H9 (cell line): ENCODE measurements around the gene DAD1. TPM values are rescaled to one million over a fixed set of nuclear protein-coding genes. Genes with fewer than 3 reads are reported as not detected.

Experiments used
- DNase-seq: peaks from one replicate; pipeline ENCODE4 v3.0.0-alpha.2; 2017
- H2AFZ ChIP-seq: one replicate; pipeline ENCODE4 v1.6.1; 2013; ENCODE audit warnings: mild to moderate bottlenecking, low read length, control low read depth, moderate library complexity
- H2AK5ac ChIP-seq: 2 replicates; pipeline ENCODE4 v1.6.1; 2013; ENCODE audit warnings: low read length, control low read depth, mixed read lengths; ENCODE audit not compliant: insufficient read length
- H2BK120ac ChIP-seq: one replicate; pipeline ENCODE4 v1.6.1; 2013; ENCODE audit warnings: low read depth, mild to moderate bottlenecking, low read length, control low read depth, inconsistent platforms; ENCODE audit not compliant: poor library complexity, severe bottlenecking
- H2BK12ac ChIP-seq: 2 replicates; pipeline ENCODE4 v1.6.1; 2013; ENCODE audit warnings: low read length, control low read depth, mixed read lengths, low read depth; ENCODE audit not compliant: insufficient read length
- H2BK15ac ChIP-seq: 2 replicates; pipeline ENCODE4 v1.6.1; 2013; ENCODE audit warnings: low read depth, low read length, control low read depth
- H2BK20ac ChIP-seq: one replicate; pipeline ENCODE4 v1.6.1; 2013; ENCODE audit warnings: low read depth, mild to moderate bottlenecking, low read length, control low read depth, inconsistent platforms; ENCODE audit not compliant: poor library complexity, severe bottlenecking
- H2BK5ac ChIP-seq: 2 replicates; pipeline ENCODE4 v1.6.1; 2013; ENCODE audit warnings: low read length, control low read depth, mixed read lengths; ENCODE audit not compliant: insufficient read length
- H3K14ac ChIP-seq: 2 replicates; pipeline ENCODE4 v1.6.1; 2013; ENCODE audit warnings: low read length, control low read depth; ENCODE audit not compliant: insufficient read depth
- H3K18ac ChIP-seq: 2 replicates; pipeline ENCODE4 v1.6.1; 2013; ENCODE audit warnings: low read depth, mild to moderate bottlenecking, mixed read lengths, low read length, control low read depth; ENCODE audit not compliant: insufficient read length
- H3K23ac ChIP-seq: 2 replicates; pipeline ENCODE4 v1.6.1; 2013; ENCODE audit warnings: low read length, control low read depth, mixed read lengths, low read depth; ENCODE audit not compliant: insufficient read length
- H3K23me2 ChIP-seq: 2 replicates; pipeline ENCODE4 v1.6.1; 2013; ENCODE audit warnings: low read depth, mild to moderate bottlenecking, mixed read lengths, low read length, control low read depth; ENCODE audit not compliant: insufficient read length, poor library complexity, severe bottlenecking
- H3K27ac ChIP-seq: 2 replicates; pipeline ENCODE4 v1.5.1; 2013; ENCODE audit warnings: low read length, control low read depth, mixed read lengths, low read depth; ENCODE audit not compliant: insufficient read length
- H3K27me3 ChIP-seq: 2 replicates; pipeline ENCODE4 v1.6.1; 2013; ENCODE audit warnings: low read length, control low read depth, inconsistent platforms; ENCODE audit not compliant: insufficient read depth
- H3K4ac ChIP-seq: 2 replicates; pipeline ENCODE4 v1.6.1; 2013; ENCODE audit warnings: low read depth, mild to moderate bottlenecking, control low read depth, inconsistent platforms, low read length, moderate library complexity
- H3K4me1 ChIP-seq: 2 replicates; pipeline ENCODE4 v1.6.1; 2013; ENCODE audit warnings: low read length, control low read depth, inconsistent platforms; ENCODE audit not compliant: insufficient read depth
- H3K4me2 ChIP-seq: 2 replicates; pipeline ENCODE4 v1.6.1; 2013; ENCODE audit warnings: low read length, control low read depth, mixed read lengths; ENCODE audit not compliant: insufficient read length, insufficient read depth
- H3K56ac ChIP-seq: 2 replicates; pipeline ENCODE4 v1.6.1; 2013; ENCODE audit warnings: low read depth, mild to moderate bottlenecking, mixed read lengths, low read length, control low read depth; ENCODE audit not compliant: insufficient read length
- H3K79me1 ChIP-seq: 2 replicates; pipeline ENCODE4 v1.6.1; 2013; ENCODE audit warnings: low read depth, mild to moderate bottlenecking, moderate library complexity, low read length, control low read depth, inconsistent platforms; ENCODE audit not compliant: insufficient read depth, poor library complexity, severe bottlenecking
- H3K79me2 ChIP-seq: 2 replicates; pipeline ENCODE4 v1.6.1; 2013; ENCODE audit warnings: low read length, control low read depth, inconsistent platforms; ENCODE audit not compliant: insufficient read depth
- H3K9ac ChIP-seq: 2 replicates; pipeline ENCODE4 v1.6.1; 2013; ENCODE audit warnings: low read length, control low read depth, mixed read lengths; ENCODE audit not compliant: insufficient read length; ENCODE audit errors: extremely low read depth
- H3K9me3 ChIP-seq: one replicate; pipeline ENCODE4 v1.6.1; 2013; ENCODE audit warnings: low read depth, low read length, inconsistent platforms; ENCODE audit not compliant: control insufficient read depth
- H3T11ph ChIP-seq: one replicate; pipeline ENCODE4 v1.6.1; 2013; ENCODE audit warnings: mild to moderate bottlenecking, low read length, control low read depth, inconsistent platforms
- H4K20me1 ChIP-seq: one replicate; pipeline ENCODE4 v1.6.1; 2013; ENCODE audit not compliant: control insufficient read depth, insufficient read length, insufficient read depth
- H4K5ac ChIP-seq: 2 replicates; pipeline ENCODE4 v1.6.1; 2013; ENCODE audit warnings: low read depth, mild to moderate bottlenecking, mixed read lengths, low read length, control low read depth; ENCODE audit not compliant: insufficient read length
- H4K8ac ChIP-seq: replicated peaks from 2 replicates; pipeline ENCODE4 v1.6.1; 2013; ENCODE audit warnings: low read length, control low read depth, mixed read lengths, low read depth; ENCODE audit not compliant: insufficient read length
- H4K91ac ChIP-seq: 2 replicates; pipeline ENCODE4 v1.6.1; 2013; ENCODE audit warnings: low read depth, mild to moderate bottlenecking, moderate library complexity, mixed read lengths, low read length, control low read depth; ENCODE audit not compliant: insufficient read length
- H3K27ac Mint-ChIP-seq, 3 experiments: 2 replicates in 2 of 3; 3 replicates in 1 of 3; pipeline ENCODE4 v1.8.0; 2020 to 2021; ENCODE audit warnings: mixed read lengths in 3 of 3, mild to moderate bottlenecking in 1 of 3, moderate library complexity in 1 of 3
- H3K27me3 Mint-ChIP-seq: 2 replicates; pipeline ENCODE4 v1.8.0; 2021; ENCODE audit warnings: low read depth, mild to moderate bottlenecking, moderate library complexity, mixed read lengths
- H3K36me3 Mint-ChIP-seq, 3 experiments: 2 replicates in 2 of 3; 3 replicates in 1 of 3; pipeline ENCODE4 v1.8.0; 2020 to 2021; ENCODE audit warnings: low read depth in 3 of 3, mixed read lengths in 3 of 3; ENCODE audit not compliant: insufficient read depth in 1 of 3
- H3K4me1 Mint-ChIP-seq, 2 experiments: 2 replicates each; pipeline ENCODE4 v1.8.0; 2020; ENCODE audit warnings: mixed read lengths in 2 of 2
- H3K4me3 Mint-ChIP-seq, 2 experiments: 2 replicates in 1 of 2; 3 replicates in 1 of 2; pipeline ENCODE4 v1.8.0; 2020 to 2021; ENCODE audit warnings: mild to moderate bottlenecking in 2 of 2, mixed read lengths in 2 of 2, moderate library complexity in 1 of 2
- H3K9me3 Mint-ChIP-seq, 2 experiments: 2 replicates in 1 of 2; 3 replicates in 1 of 2; pipeline ENCODE4 v1.8.0; 2020; ENCODE audit warnings: mild to moderate bottlenecking in 2 of 2, mixed read lengths in 2 of 2, moderate library complexity in 1 of 2
- WGBS: extraction: QIAGEN DNeasy Blood & Tissue Kit; methylation state at CpG from one replicate; pipeline ENCODE4 v1.1.7; 2013; ENCODE audit warnings: missing lambda C conversion rate, low lambda C conversion rate, mixed read lengths; ENCODE audit not compliant: insufficient read length; ENCODE audit errors: extremely low coverage; 5-methylcytosine and 5-hydroxymethylcytosine counted together
- total RNA-seq: library from RNA; stranded (reverse); gene quantifications from 2 replicates; pipeline ENCODE4 v1.2.1, GENCODE V29; 2021
- TF ChIP-seq, protein P1 (sequence below): fragments of 200-600 bp; sonication (generic); conservative IDR thresholded peaks from 3 replicates; pipeline ENCODE4 v1.8.0; 2021; ENCODE audit warnings: antibody characterized with exemption, mild to moderate bottlenecking

Gene DAD1
- total RNA-seq, 1 experiment from 2014 or later = 127 TPM

DNA sequence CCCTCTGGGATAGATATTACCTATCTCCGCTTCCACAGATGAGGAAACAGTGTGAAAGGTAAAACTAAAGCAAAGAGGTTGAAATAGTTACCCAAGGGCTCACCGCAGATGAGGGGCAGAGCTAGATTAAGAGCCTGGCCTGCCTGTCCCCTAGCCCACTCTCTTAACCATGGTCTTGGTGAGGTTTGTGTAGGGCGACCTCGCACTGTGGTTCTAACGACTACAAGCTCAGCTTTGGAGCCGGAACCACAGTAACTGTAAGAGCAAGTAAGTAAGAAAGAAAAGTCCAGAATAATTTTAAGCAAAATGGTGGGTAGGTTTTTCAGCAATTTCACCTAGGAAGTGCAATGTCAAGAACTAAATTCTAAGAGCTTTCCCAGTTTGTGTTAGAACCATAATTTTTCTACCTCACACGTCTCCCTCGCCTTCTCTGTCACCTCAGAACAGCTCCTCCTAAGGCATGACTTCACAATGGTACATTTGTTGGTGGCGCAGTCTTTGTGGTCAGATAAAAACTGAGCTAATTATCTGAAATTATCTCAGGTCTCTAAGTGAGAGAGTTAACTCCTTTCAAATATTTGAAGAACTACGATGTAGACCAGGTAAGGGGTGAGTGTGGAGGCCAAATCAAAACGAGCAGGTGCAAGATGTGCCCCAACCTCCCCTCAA lies 64.8 kb downstream of the DAD1 start:
- H3K79me2 ChIP-seq = no peaks in the 10 kb centered on the region
- H3K79me1 ChIP-seq = no peaks in the 10 kb centered on the region
- H3K9me3 ChIP-seq = no peaks in the 10 kb centered on the region
- H2BK12ac ChIP-seq = no peak overlapping the region
- H3K18ac ChIP-seq = no peak overlapping the region
- no peaks in the 10 kb centered on the region for H3K4me1 ChIP-seq
- H2BK120ac ChIP-seq = no peak overlapping the region
- Mint-ChIP-seq H3K9me3 (no peaks in the 10 kb centered on the region), H3K4me1 (peaks cover 0 to 4% of the 10 kb centered on the region in 2 experiments; a peak in 2 of 4 replicates), H3K27me3 (peaks cover 4% of the 10 kb centered on the region; the same call in 1 of the 2 replicates), H3K36me3 (no peaks in the 10 kb centered on the region), H3K4me3 (no peak overlapping the region), H3K27ac (no peak overlapping the region)
- no peak for DNase-seq
- H3K4ac ChIP-seq = no peak overlapping the region
- H3K27me3 ChIP-seq = no peaks in the 10 kb centered on the region
- no peak overlapping the region for H3K9ac ChIP-seq
- no peak overlapping the region for H4K91ac ChIP-seq
- no peak overlapping the region for H2BK15ac ChIP-seq
- no peaks in the 10 kb centered on the region for H4K20me1 ChIP-seq
- H2AK5ac ChIP-seq = no peak overlapping the region
- H3K14ac ChIP-seq = no peak overlapping the region
- no peak overlapping the region for H3T11ph ChIP-seq
- no peak overlapping the region for H3K23ac ChIP-seq
- H3K23me2 ChIP-seq = no peaks in the 10 kb centered on the region
- no peak overlapping the region for H4K5ac ChIP-seq
- no peak overlapping the region for H4K8ac ChIP-seq
- H3K56ac ChIP-seq = no peak overlapping the region
- WGBS = no CpG with 5 or more reads among the region's 11 CpGs
- no peak overlapping the region for H2BK5ac ChIP-seq
- H2AFZ ChIP-seq = no peak overlapping the region
- H2BK20ac ChIP-seq = no peak overlapping the region
- no peak overlapping the region for H3K4me2 ChIP-seq
- TF ChIP-seq, protein P1, sequence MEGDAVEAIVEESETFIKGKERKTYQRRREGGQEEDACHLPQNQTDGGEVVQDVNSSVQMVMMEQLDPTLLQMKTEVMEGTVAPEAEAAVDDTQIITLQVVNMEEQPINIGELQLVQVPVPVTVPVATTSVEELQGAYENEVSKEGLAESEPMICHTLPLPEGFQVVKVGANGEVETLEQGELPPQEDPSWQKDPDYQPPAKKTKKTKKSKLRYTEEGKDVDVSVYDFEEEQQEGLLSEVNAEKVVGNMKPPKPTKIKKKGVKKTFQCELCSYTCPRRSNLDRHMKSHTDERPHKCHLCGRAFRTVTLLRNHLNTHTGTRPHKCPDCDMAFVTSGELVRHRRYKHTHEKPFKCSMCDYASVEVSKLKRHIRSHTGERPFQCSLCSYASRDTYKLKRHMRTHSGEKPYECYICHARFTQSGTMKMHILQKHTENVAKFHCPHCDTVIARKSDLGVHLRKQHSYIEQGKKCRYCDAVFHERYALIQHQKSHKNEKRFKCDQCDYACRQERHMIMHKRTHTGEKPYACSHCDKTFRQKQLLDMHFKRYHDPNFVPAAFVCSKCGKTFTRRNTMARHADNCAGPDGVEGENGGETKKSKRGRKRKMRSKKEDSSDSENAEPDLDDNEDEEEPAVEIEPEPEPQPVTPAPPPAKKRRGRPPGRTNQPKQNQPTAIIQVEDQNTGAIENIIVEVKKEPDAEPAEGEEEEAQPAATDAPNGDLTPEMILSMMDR = no peak
- H3K27ac ChIP-seq = no peak overlapping the region
